Testis (tissue), 3 donors: ENCODE data around the gene RNASE13. TPM values are rescaled to one million over a fixed set of nuclear protein-coding genes. Genes with fewer than 3 reads are reported as not detected.

Experiments
- DNase-seq: peaks from one replicate; pipeline ENCODE4 v3.0.0-alpha.2; 2019
- H3K27ac ChIP-seq, 2 donors: fragments of 200-600 bp; sonication (generic); one replicate each; pipeline ENCODE4 v1.5.1; 2019
- H3K27me3 ChIP-seq: fragments of 200-600 bp; sonication (generic); one replicate; pipeline ENCODE4 v1.5.1; 2019
- H3K36me3 ChIP-seq: fragments of 200-600 bp; sonication (generic); one replicate; pipeline ENCODE4 v1.5.1; 2017; ENCODE audit warnings: low read depth; ENCODE audit errors: missing control alignments
- H3K4me1 ChIP-seq: fragments of 200-600 bp; sonication (generic); one replicate; pipeline ENCODE4 v1.5.1; 2019
- H3K4me3 ChIP-seq, 2 donors: fragments of 200-600 bp; sonication (generic); one replicate each; pipeline ENCODE4 v1.5.1; 2017 to 2019
- H3K9me3 ChIP-seq: fragments of 200-600 bp; sonication (generic); one replicate; pipeline ENCODE4 v1.5.1; 2017
- CTCF ChIP-seq, 3 experiments: fragments of 450-650 bp in 2 of 3; fragments of 200-600 bp in 1 of 3; sonication (generic) in 1 of 3; IDR thresholded peaks; one replicate each; pipeline ENCODE4 v1.5.1; 2016 to 2019; ENCODE audit warnings: antibody characterized with exemption in 3 of 3, mild to moderate bottlenecking in 2 of 3, moderate library complexity in 1 of 3
- POLR2A ChIP-seq: fragments of 450-650 bp; IDR thresholded peaks from one replicate; pipeline ENCODE4 v1.6.1; 2017; ENCODE audit warnings: antibody characterized with exemption, mild to moderate bottlenecking, moderate library complexity
- WGBS, 2 donors: methylation state at CpG; one replicate each; pipeline ENCODE4 v1.1.5; 2018; 5-methylcytosine and 5-hydroxymethylcytosine counted together
- intact Hi-C: fragments of 100-400 bp; cut with DNase I; formaldehyde crosslinking; loops from one replicate; pipeline ENCODE4 v1.15.1; 2023; ENCODE audit warnings: low total_unique reads
- polyA plus RNA-seq: library from polyadenylated mRNA; stranded (reverse); fragments of 350-450 nt; fragmentation: Illumina TruSeq; extraction: RNeasy Lipid Tissue Mini Kit (QIAGEN cat#74804); gene quantifications from one replicate; pipeline ENCODE4 v1.2.3, GENCODE V29; 2014; ENCODE audit warnings: low read depth, low replicate concordance; ENCODE audit not compliant: insufficient read depth
- total RNA-seq, 2 donors: library from RNA; depleted of rRNA; stranded (reverse); fragments of >200 nt; gene quantifications; one replicate each; pipeline ENCODE4 v1.2.3, GENCODE V29; 2016

Gene RNASE13
- total and polyA plus RNA-seq, 3 donors from 2014 or later, result not detected

- WGBS, 2 donors, result 38 to 47% methylated on average over 7 of the region's 7 CpGs
- no peak for TF ChIP-seq POLR2A
- TF ChIP-seq CTCF (IDR thresholded peaks at IDR 0.05), result no peak
- peaks cover 31% of the 10 kb centered on the region for H3K4me1 ChIP-seq
- no peaks in the 10 kb centered on the region for H3K27me3 ChIP-seq
- H3K4me3 ChIP-seq, result peak overlapping the region in 1 of 2 donors; percentile 83
- no peak for DNase-seq
- no peaks in the 10 kb centered on the region for H3K9me3 ChIP-seq
- peak overlapping the region; percentile 89 to 91 for H3K27ac ChIP-seq
- no peaks in the 10 kb centered on the region for H3K36me3 ChIP-seq
- intact Hi-C loops, result no loop called here
Measured at GRCh38 chr14:21023174-21023573, 11.4 kb downstream of the RNASE13 start.

GRCh38 chr14:21022686-21023085 lies 11.9 kb downstream of the RNASE13 start:
- Histone ChIP-seq H3K9me3 (no peaks in the 10 kb centered on the region), H3K27ac (peak overlapping the region; percentile 89 to 91), H3K27me3 (no peaks in the 10 kb centered on the region), H3K4me3 (peak overlapping the region in 1 of 2 donors; percentile 83), H3K4me1 (peaks cover 31% of the 10 kb centered on the region), H3K36me3 (no peaks in the 10 kb centered on the region)
- WGBS, 2 donors, result 68 to 72% methylated on average over 5 of the region's 5 CpGs
- TF ChIP-seq POLR2A, result no peak
- no peak for TF ChIP-seq CTCF (IDR thresholded peaks at IDR 0.05)
- DNase-seq, result no peak
- intact Hi-C loops, result no loop called here

GRCh38 chr14:21020977-21021545 lies 13.5 kb downstream of the RNASE13 start:
- peaks cover 21% of the 10 kb centered on the region for H3K4me1 ChIP-seq
- H3K4me3 ChIP-seq, result no peak overlapping the region
- H3K36me3 ChIP-seq, result no peaks in the 10 kb centered on the region
- DNase-seq, result no peak
- intact Hi-C loops, result no loop called here
- no peaks in the 10 kb centered on the region for H3K27me3 ChIP-seq
- WGBS, 2 donors, result 85 to 94% methylated on average over 5 of the region's 5 CpGs
- H3K27ac ChIP-seq, result no peak overlapping the region
- no peak for TF ChIP-seq CTCF (IDR thresholded peaks at IDR 0.05)
- no peaks in the 10 kb centered on the region for H3K9me3 ChIP-seq

- H3K27ac ChIP-seq, result no peak overlapping the region
- no peaks in the 10 kb centered on the region for H3K9me3 ChIP-seq
- H3K27me3 ChIP-seq, result no peaks in the 10 kb centered on the region
- TF ChIP-seq CTCF (IDR thresholded peaks at IDR 0.05) (no peak), POLR2A (no peak)
- H3K4me1 ChIP-seq, result peaks cover 20% of the 10 kb centered on the region
- H3K36me3 ChIP-seq, result no peaks in the 10 kb centered on the region
- no peak for DNase-seq
- intact Hi-C loops, result loop anchor here (10.0 kb wide), 1 partner anchor 75 kb away; the partner anchor contains the start of gene ZNF219
- H3K4me3 ChIP-seq, result no peak overlapping the region
- 57 to 67% methylated on average over 1 of the region's 1 CpG for WGBS, 2 donors
Measured at GRCh38 chr14:21019366-21019765, 15.2 kb downstream of the RNASE13 start.

GRCh38 chr14:21018781-21019180 lies 15.8 kb downstream of the RNASE13 start:
- H3K27me3 ChIP-seq, result no peaks in the 10 kb centered on the region
- intact Hi-C loops, result loop anchor here (10.0 kb wide), 1 partner anchor 76 kb away; the partner anchor contains the start of gene ZNF219
- no peak overlapping the region for H3K27ac ChIP-seq
- no peak overlapping the region for H3K4me3 ChIP-seq
- H3K9me3 ChIP-seq, result no peaks in the 10 kb centered on the region
- 91 to 92% methylated on average over 3 of the region's 3 CpGs for WGBS, 2 donors
- H3K36me3 ChIP-seq, result no peaks in the 10 kb centered on the region
- H3K4me1 ChIP-seq, result peaks cover 20% of the 10 kb centered on the region
- DNase-seq, result no peak
- TF ChIP-seq CTCF (IDR thresholded peaks at IDR 0.05), result no peak
- no peak for TF ChIP-seq POLR2A
